CD4-positive, CD25-positive, alpha-beta regulatory T cell (primary cell): ENCODE data around the gene REEP3. TPM values are rescaled to one million over a fixed set of nuclear protein-coding genes. Genes with fewer than 3 reads are reported as not detected.

Experiments used
- ATAC-seq, 2 donors: fragments of 150-1000 bp; cut with Tn5 transposase; one replicate each; pipeline ENCODE4 v1.10.0; 2021; ENCODE audit warnings: low read depth in 2 of 2, moderate number of reproducible peaks in 2 of 2, moderate library complexity in 1 of 2
- DNase-seq, 3 donors: peaks; one replicate each; pipeline versions ENCODE4 v3.0.0 to v3.0.0-alpha.2; 2012 to 2022; ENCODE audit warnings: mixed read lengths in 1 of 3
- H3K27ac ChIP-seq: one replicate; pipeline ENCODE4 v1.7.0; 2013; ENCODE audit warnings: mild to moderate bottlenecking, low read length; ENCODE audit not compliant: insufficient read depth, poor library complexity, severe bottlenecking
- H3K27me3 ChIP-seq: one replicate; pipeline ENCODE4 v1.7.0; 2013; ENCODE audit warnings: low read length; ENCODE audit not compliant: control insufficient read depth, insufficient read depth
- H3K36me3 ChIP-seq: one replicate; pipeline ENCODE4 v1.7.0; 2013; ENCODE audit warnings: mild to moderate bottlenecking, low read length, moderate library complexity; ENCODE audit not compliant: control insufficient read depth, insufficient read depth
- H3K4me1 ChIP-seq: 2 replicates; pipeline ENCODE4 v1.7.0; 2013; ENCODE audit warnings: mild to moderate bottlenecking, low read length; ENCODE audit not compliant: insufficient read depth, control insufficient read depth, poor library complexity, severe bottlenecking
- H3K4me3 ChIP-seq: one replicate; pipeline ENCODE4 v1.7.0; 2013; ENCODE audit warnings: low read depth, mild to moderate bottlenecking, low read length, moderate library complexity
- H3K9me3 ChIP-seq, 2 experiments: 1 replicate in 1 of 2; 2 replicates in 1 of 2; pipeline ENCODE4 v1.7.0; 2013; ENCODE audit warnings: low read length in 2 of 2, mild to moderate bottlenecking in 1 of 2, moderate library complexity in 1 of 2; ENCODE audit not compliant: control insufficient read depth in 2 of 2
- H3K27ac Mint-ChIP-seq, 3 donors: one replicate each; pipeline ENCODE4 v1.8.0; 2020 to 2022; ENCODE audit warnings: mild to moderate bottlenecking in 3 of 3, mixed read lengths in 3 of 3, moderate library complexity in 2 of 3
- H3K27me3 Mint-ChIP-seq: one replicate; pipeline ENCODE4 v1.8.0; 2022; ENCODE audit warnings: mild to moderate bottlenecking, mixed read lengths
- H3K36me3 Mint-ChIP-seq: one replicate; pipeline ENCODE4 v1.8.0; 2020; ENCODE audit warnings: mixed read lengths
- H3K4me1 Mint-ChIP-seq, 4 donors: one replicate each; pipeline ENCODE4 v1.8.0; 2020 to 2022; ENCODE audit warnings: mixed read lengths in 4 of 4, mild to moderate bottlenecking in 1 of 4
- H3K4me3 Mint-ChIP-seq, 4 donors: one replicate each; pipeline ENCODE4 v1.8.0; 2020 to 2022; ENCODE audit warnings: mild to moderate bottlenecking in 4 of 4, mixed read lengths in 4 of 4, moderate library complexity in 3 of 4
- H3K9me3 Mint-ChIP-seq, 7 donors: one replicate each; pipeline ENCODE4 v1.8.0; 2020 to 2022; ENCODE audit warnings: mixed read lengths in 7 of 7, mild to moderate bottlenecking in 3 of 7, moderate library complexity in 2 of 7
- polyA plus RNA-seq, 4 donors: library from polyadenylated mRNA; unstranded; fragments of 300-500 nt; fragmentation: Illumina TruSeq; gene quantifications; one replicate each; pipeline ENCODE4 v1.2.3, GENCODE V29; 2021
- total RNA-seq: library from RNA; stranded (reverse); gene quantifications from one replicate; pipeline ENCODE4 v1.2.3, GENCODE V29; 2022

Gene REEP3
- total and polyA plus RNA-seq, 5 donors from 2014 or later = 12.7 to 21.2 (median 17.6) TPM

DNA sequence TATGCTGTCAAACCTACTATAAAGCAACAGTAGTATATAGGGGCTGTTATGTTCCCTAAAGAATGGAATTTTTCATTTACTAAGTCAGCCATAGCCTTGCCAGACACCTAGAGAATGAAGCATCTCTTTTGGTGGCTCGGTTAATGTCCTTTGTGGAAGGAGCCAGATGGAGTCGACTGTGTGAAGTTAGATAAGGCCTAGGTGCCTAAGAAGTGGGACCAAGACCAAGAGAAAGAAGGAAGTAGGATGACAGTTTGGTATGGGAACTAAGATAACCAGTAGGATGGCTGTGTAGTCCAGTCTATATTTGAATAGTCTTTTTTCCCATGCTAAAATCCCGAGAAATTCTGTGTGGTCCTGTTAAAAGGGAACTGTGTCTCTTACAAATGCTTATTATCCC lies 62.2 kb downstream of the REEP3 start:
- H3K9me3 Mint-ChIP-seq = no peaks in the 10 kb centered on the region
- no peak overlapping the region for H3K27ac Mint-ChIP-seq
- no peaks in the 10 kb centered on the region for H3K4me1 ChIP-seq

GRCh38 chr10:63583909-63584724 lies 62.9 kb downstream of the REEP3 start:
- Mint-ChIP-seq H3K27ac (no peak overlapping the region), H3K4me1 (peaks cover 0 to 4% (median 1%) of the 10 kb centered on the region in 4 donors), H3K4me3 (no peak overlapping the region), H3K27me3 (no peaks in the 10 kb centered on the region), H3K9me3 (no peaks in the 10 kb centered on the region), H3K36me3 (peaks cover 5% of the 10 kb centered on the region)
- H3K36me3 ChIP-seq = no peaks in the 10 kb centered on the region
- H3K27ac ChIP-seq = no peak overlapping the region
- no peak for ATAC-seq
- no peaks in the 10 kb centered on the region for H3K4me1 ChIP-seq
- no peaks in the 10 kb centered on the region for H3K9me3 ChIP-seq
- no peaks in the 10 kb centered on the region for H3K27me3 ChIP-seq
- H3K4me3 ChIP-seq = no peak overlapping the region
- DNase-seq = no peak

More for the DNA sequence above, 62.2 kb downstream of the REEP3 start:
- H3K27ac ChIP-seq = no peak overlapping the region
- no peaks in the 10 kb centered on the region for H3K27me3 ChIP-seq
- H3K36me3 ChIP-seq = no peaks in the 10 kb centered on the region
- ATAC-seq (no peak), DNase-seq (no peak)
- Mint-ChIP-seq H3K27me3 (no peaks in the 10 kb centered on the region), H3K4me1 (peaks cover 0 to 4% (median 1%) of the 10 kb centered on the region in 4 donors), H3K36me3 (peaks cover 4% of the 10 kb centered on the region), H3K4me3 (no peak overlapping the region)
- no peak overlapping the region for H3K4me3 ChIP-seq
- H3K9me3 ChIP-seq = no peaks in the 10 kb centered on the region

DNA sequence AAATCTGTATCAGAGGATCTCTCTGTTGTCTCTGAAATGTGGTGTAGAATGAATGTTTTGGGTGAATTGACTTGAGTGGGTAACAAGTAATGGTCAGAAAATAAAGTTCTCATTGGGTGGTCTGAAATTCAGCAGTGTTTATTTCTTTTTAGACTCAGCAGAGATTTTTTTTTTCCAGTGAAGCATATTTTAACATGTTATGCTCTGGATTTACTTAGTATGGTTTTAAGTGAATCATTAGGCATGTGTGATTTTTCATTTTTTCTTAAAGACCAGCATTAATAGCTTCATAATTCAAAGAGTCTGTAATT lies 63.5 kb downstream of the REEP3 start:
- no peak for ATAC-seq
- Mint-ChIP-seq H3K9me3 (no peaks in the 10 kb centered on the region), H3K36me3 (peaks cover 10% of the 10 kb centered on the region), H3K4me1 (peaks cover 0 to 8% (median 4%) of the 10 kb centered on the region in 4 donors), H3K27ac (peak overlapping the region in 1 of 3 donors; percentile 33), H3K27me3 (no peaks in the 10 kb centered on the region), H3K4me3 (no peak overlapping the region)
- no peaks in the 10 kb centered on the region for H3K9me3 ChIP-seq
- DNase-seq = no peak
- H3K4me3 ChIP-seq = no peak overlapping the region
- H3K36me3 ChIP-seq = no peaks in the 10 kb centered on the region
- H3K27ac ChIP-seq = no peak overlapping the region
- no peaks in the 10 kb centered on the region for H3K27me3 ChIP-seq
- no peaks in the 10 kb centered on the region for H3K4me1 ChIP-seq

- H3K4me1 Mint-ChIP-seq = peaks cover 0 to 8% (median 4%) of the 10 kb centered on the region in 4 donors
- no peak for DNase-seq
- Histone ChIP-seq H3K4me3 (no peak overlapping the region), H3K36me3 (no peaks in the 10 kb centered on the region), H3K4me1 (no peaks in the 10 kb centered on the region), H3K9me3 (no peaks in the 10 kb centered on the region), H3K27me3 (no peaks in the 10 kb centered on the region), H3K27ac (no peak overlapping the region)
- H3K36me3 Mint-ChIP-seq = peaks cover 10% of the 10 kb centered on the region
- peak overlapping the region in 1 of 3 donors; percentile 33 for H3K27ac Mint-ChIP-seq
- no peak overlapping the region for H3K4me3 Mint-ChIP-seq
- ATAC-seq = no peak
- no peaks in the 10 kb centered on the region for H3K27me3 Mint-ChIP-seq
- no peaks in the 10 kb centered on the region for H3K9me3 Mint-ChIP-seq
These were observed 63.8 kb downstream of the REEP3 start for GRCh38 chr10:63585041-63585440.

DNA sequence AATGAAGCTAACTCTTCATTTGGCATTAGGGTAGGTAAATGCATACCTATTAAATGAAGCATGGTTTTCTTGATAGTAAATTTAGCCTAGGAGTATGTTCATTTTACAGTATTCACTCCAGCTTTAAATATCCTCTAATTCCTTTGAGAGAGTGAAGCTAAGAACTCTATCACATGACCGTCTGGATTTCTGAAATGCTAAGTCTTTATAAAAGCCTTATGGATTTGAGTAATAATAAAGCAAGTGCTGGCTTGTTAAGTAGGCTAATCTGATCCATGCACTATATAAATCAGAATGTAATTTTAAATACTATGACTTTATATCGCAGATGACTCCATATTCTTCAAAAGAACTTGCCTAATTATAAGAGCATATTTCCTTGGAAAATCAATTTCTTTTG lies 64.8 kb downstream of the REEP3 start:
- DNase-seq = no peak
- peaks cover 10% of the 10 kb centered on the region for H3K36me3 Mint-ChIP-seq

GRCh38 chr10:63587191-63587590 lies 66.0 kb downstream of the REEP3 start:
- Mint-ChIP-seq H3K36me3 (peaks cover 6% of the 10 kb centered on the region), H3K9me3 (no peaks in the 10 kb centered on the region)
- no peak for DNase-seq

More for the DNA sequence above, 64.8 kb downstream of the REEP3 start:
- H3K27me3 ChIP-seq = no peaks in the 10 kb centered on the region
- no peak overlapping the region for H3K4me3 ChIP-seq
- no peaks in the 10 kb centered on the region for H3K9me3 ChIP-seq
- no peak for ATAC-seq
- no peaks in the 10 kb centered on the region for H3K36me3 ChIP-seq
- no peak overlapping the region for H3K27ac ChIP-seq
- Mint-ChIP-seq H3K4me3 (no peak overlapping the region), H3K9me3 (no peaks in the 10 kb centered on the region), H3K27ac (no peak overlapping the region), H3K4me1 (peaks cover 0 to 8% (median 4%) of the 10 kb centered on the region in 4 donors), H3K27me3 (no peaks in the 10 kb centered on the region)
- no peaks in the 10 kb centered on the region for H3K4me1 ChIP-seq

GRCh38 chr10:63588436-63589167 lies 67.4 kb downstream of the REEP3 start:
- H3K9me3 Mint-ChIP-seq = no peaks in the 10 kb centered on the region
- peak overlapping the region in 1 of 3 donors; percentile 61 for H3K27ac Mint-ChIP-seq
- H3K36me3 Mint-ChIP-seq = peaks cover 10% of the 10 kb centered on the region
- no peaks in the 10 kb centered on the region for H3K9me3 ChIP-seq
- peaks cover 3 to 10% (median 5%) of the 10 kb centered on the region in 4 donors for H3K4me1 Mint-ChIP-seq
- no peak for ATAC-seq
- no peaks in the 10 kb centered on the region for H3K36me3 ChIP-seq
- no peak overlapping the region for H3K4me3 Mint-ChIP-seq
- H3K4me1 ChIP-seq = no peaks in the 10 kb centered on the region
- H3K27me3 Mint-ChIP-seq = no peaks in the 10 kb centered on the region
- DNase-seq = no peak
- H3K27ac ChIP-seq = no peak overlapping the region
- no peaks in the 10 kb centered on the region for H3K27me3 ChIP-seq
- H3K4me3 ChIP-seq = no peak overlapping the region

More at GRCh38 chr10:63587191-63587590, 66.0 kb downstream of the REEP3 start:
- H3K4me1 Mint-ChIP-seq = peaks cover 0 to 6% (median 4%) of the 10 kb centered on the region in 4 donors
- H3K9me3 ChIP-seq = no peaks in the 10 kb centered on the region
- no peak overlapping the region for H3K4me3 Mint-ChIP-seq
- H3K36me3 ChIP-seq = no peaks in the 10 kb centered on the region
- H3K4me3 ChIP-seq = no peak overlapping the region
- H3K27me3 ChIP-seq = no peaks in the 10 kb centered on the region
- H3K27ac Mint-ChIP-seq = no peak overlapping the region
- no peak overlapping the region for H3K27ac ChIP-seq
- no peaks in the 10 kb centered on the region for H3K27me3 Mint-ChIP-seq
- H3K4me1 ChIP-seq = no peaks in the 10 kb centered on the region
- no peak for ATAC-seq
